Endothelial cell of umbilical vein (primary cell): ENCODE data around the gene TEAD4. TPM values are rescaled to one million over a fixed set of nuclear protein-coding genes. Genes with fewer than 3 reads are reported as not detected.

Experiments
- BruUV-seq: library from RNA; stranded (reverse); fragments of 400-500 nt; replicated peaks from 2 replicates; lab custom pipeline; 2021; lab: Mats Ljungman, UMichigan
- CTCF ChIA-PET: fragments of 300-600, 350-600 bp; sonication (Branson Sonifier 250); formaldehyde crosslinking; loops from one replicate; lab custom pipeline; 2021; ENCODE audit warnings: antibody characterized with exemption, inconsistent platforms; lab: Charles Lee
- POLR2A ChIA-PET: fragments of 300-600, 350-600 bp; sonication (Branson Sonifier 250); formaldehyde crosslinking; loops from one replicate; lab custom pipeline; 2021; ENCODE audit warnings: antibody characterized with exemption, inconsistent platforms; lab: Charles Lee
- DNase-seq: peaks from one replicate; pipeline ENCODE4 v3.0.0-alpha.2; 2011; ENCODE audit warnings: low read depth, low spot score
- FAIRE-seq: peaks from 2 replicates; lab custom pipeline; 2011; peaks lifted over from hg19 to GRCh38; lab: Jason Lieb, UNC
- H2AFZ ChIP-seq: 2 replicates; pipeline ENCODE4 v1.6.0; 2012; ENCODE audit warnings: low read depth, low read length, control low read depth, inconsistent platforms
- H3K27ac ChIP-seq: 2 replicates; pipeline ENCODE4 v1.5.1; 2011; ENCODE audit warnings: low read depth, mild to moderate bottlenecking, control low read depth, low read length, moderate library complexity; ENCODE audit not compliant: insufficient read depth
- H3K27me3 ChIP-seq, 2 experiments: 2 replicates each; pipeline versions ENCODE4 v1.6.0 to v1.6.1; 2011; ENCODE audit warnings: low read length in 2 of 2, mixed read lengths in 1 of 2; ENCODE audit not compliant: control insufficient read depth in 2 of 2, insufficient read depth in 2 of 2
- H3K36me3 ChIP-seq, 2 experiments: 2 replicates in 1 of 2; 3 replicates in 1 of 2; pipeline ENCODE4 v1.5.1; 2011; ENCODE audit warnings: low read length in 2 of 2, mild to moderate bottlenecking in 1 of 2, moderate library complexity in 1 of 2; ENCODE audit not compliant: control insufficient read depth in 2 of 2, insufficient read depth in 2 of 2; ENCODE audit errors: extremely low read depth in 1 of 2
- H3K4me1 ChIP-seq: 3 replicates; pipeline ENCODE4 v1.5.1; 2011; ENCODE audit warnings: mild to moderate bottlenecking, low read length; ENCODE audit not compliant: control insufficient read depth, insufficient read depth; ENCODE audit errors: extremely low read depth
- H3K4me2 ChIP-seq: 2 replicates; pipeline ENCODE4 v1.6.1; 2011; ENCODE audit warnings: low read length, control low read depth, mixed read lengths; ENCODE audit not compliant: insufficient read depth
- H3K4me3 ChIP-seq, 3 experiments: fragments of 200-600 bp in 1 of 3; sonication (generic), shearing (Covaris generic) in 1 of 3; replicated peaks in 1 of 3; 2 replicates each; pipeline ENCODE4 v1.5.1; 2011 to 2016; ENCODE audit warnings: control low read depth in 3 of 3, low read length in 3 of 3, mild to moderate bottlenecking in 2 of 3, inconsistent platforms in 1 of 3, low read depth in 1 of 3, moderate library complexity in 1 of 3; ENCODE audit not compliant: insufficient read depth in 1 of 3
- H3K79me2 ChIP-seq: 2 replicates; pipeline ENCODE4 v1.6.0; 2012; ENCODE audit warnings: low read length, inconsistent platforms; ENCODE audit not compliant: control insufficient read depth, insufficient read depth
- H3K9ac ChIP-seq: replicated peaks from 2 replicates; pipeline ENCODE3; 2011; ENCODE audit warnings: low read length, control low read depth; ENCODE audit not compliant: insufficient read depth; ENCODE audit errors: extremely low read depth
- H3K9me1 ChIP-seq: replicated peaks from 3 replicates; pipeline ENCODE4 v1.6.0; 2011; ENCODE audit warnings: mild to moderate bottlenecking, low read length; ENCODE audit not compliant: control insufficient read depth, insufficient read depth; ENCODE audit errors: extremely low read depth
- H3K9me3 ChIP-seq: replicated peaks from 2 replicates; pipeline ENCODE4 v1.5.1; 2012; ENCODE audit warnings: low read length, inconsistent platforms; ENCODE audit not compliant: control insufficient read depth, insufficient read depth
- H4K20me1 ChIP-seq: replicated peaks from 2 replicates; pipeline ENCODE3; 2011; ENCODE audit warnings: mild to moderate bottlenecking, low read length; ENCODE audit not compliant: control insufficient read depth, insufficient read depth; ENCODE audit errors: extremely low read depth
- EZH2 ChIP-seq: IDR thresholded peaks from 2 replicates; pipeline ENCODE4 v1.6.1; 2012; ENCODE audit warnings: borderline replicate concordance, low read depth, mild to moderate bottlenecking, moderate library complexity, low read length, inconsistent platforms; ENCODE audit not compliant: severe bottlenecking
- FOS ChIP-seq: IDR thresholded peaks from 2 replicates; pipeline ENCODE4 v1.6.1; 2011; ENCODE audit warnings: mild to moderate bottlenecking, low read length, moderate library complexity, borderline replicate concordance; ENCODE audit not compliant: insufficient read depth
- GATA2 ChIP-seq: IDR thresholded peaks from 2 replicates; pipeline ENCODE4 v1.7.0; 2011; ENCODE audit warnings: low read depth, mild to moderate bottlenecking, moderate library complexity, mixed read lengths, low read length; ENCODE audit not compliant: insufficient read length, insufficient read depth
- JUN ChIP-seq: IDR thresholded peaks from 2 replicates; pipeline ENCODE4 v1.6.1; 2011; ENCODE audit warnings: borderline replicate concordance, low read depth; ENCODE audit not compliant: insufficient read length, insufficient read depth
- MYC ChIP-seq: IDR thresholded peaks from one replicate; pipeline ENCODE4 v1.6.1; 2011; ENCODE audit warnings: mild to moderate bottlenecking, low read depth, low read length
- POLR2A ChIP-seq: IDR thresholded peaks from 2 replicates; pipeline ENCODE4 v1.6.1; 2012; ENCODE audit warnings: low read depth, mild to moderate bottlenecking, control low read depth, low read length
- POLR2AphosphoS5 ChIP-seq: IDR thresholded peaks from 2 replicates; pipeline ENCODE4 v1.6.1; 2012; ENCODE audit warnings: low read depth, mild to moderate bottlenecking, control low read depth, low read length, moderate library complexity; ENCODE audit not compliant: insufficient read depth
- dilution Hi-C: fragments of 300-500 bp; cut with MboI; formaldehyde crosslinking; loops from one replicate; pipeline ENCODE4 v1.15.0; 2019; ENCODE audit warnings: low sequenced_read_pairs; ENCODE audit not compliant: extremely low pct_ligation_motif_present
- intact Hi-C: fragments of 100-400 bp; cut with micrococcal nuclease; formaldehyde crosslinking; loops from one replicate; pipeline ENCODE4 v1.10.0; 2022
- polyA plus RNA-seq, 4 experiments: library from polyadenylated mRNA; depleted of rRNA in 3 of 4; stranded (reverse) in 3 of 4; unstranded in 1 of 4; fragments of >200 nt; gene quantifications; 2 replicates each; pipeline versions ENCODE4 v1.2.1 to v1.2.3, GENCODE V29; 2011 to 2012; ENCODE audit warnings: missing spikeins in 1 of 4
- total RNA-seq: library from RNA; stranded (reverse); gene quantifications from 2 replicates; pipeline ENCODE4 v1.2.3, GENCODE V29; 2021
- TF ChIP-seq, protein P1 (sequence below), 2 donors: IDR thresholded peaks; 1 replicate in 1 of 2; 2 replicates in 1 of 2; pipeline ENCODE4 v1.5.1; 2011; ENCODE audit warnings: low read length in 2 of 2, mild to moderate bottlenecking in 2 of 2, moderate library complexity in 2 of 2, control low read depth in 1 of 2, inconsistent platforms in 1 of 2, low read depth in 1 of 2; ENCODE audit not compliant: insufficient read depth in 1 of 2; ENCODE audit errors: extremely low read depth in 1 of 2
- TF ChIP-seq, protein P2 (sequence below): IDR thresholded peaks from 2 replicates; pipeline ENCODE4 v1.6.1; 2011; ENCODE audit not compliant: insufficient read depth, insufficient read length

Gene TEAD4
- total and polyA plus RNA-seq, 2 donors (not counting 3 experiments of a cell fraction or from before 2014, with no cell fraction given): 34.4 to 46.0 TPM

DNA sequence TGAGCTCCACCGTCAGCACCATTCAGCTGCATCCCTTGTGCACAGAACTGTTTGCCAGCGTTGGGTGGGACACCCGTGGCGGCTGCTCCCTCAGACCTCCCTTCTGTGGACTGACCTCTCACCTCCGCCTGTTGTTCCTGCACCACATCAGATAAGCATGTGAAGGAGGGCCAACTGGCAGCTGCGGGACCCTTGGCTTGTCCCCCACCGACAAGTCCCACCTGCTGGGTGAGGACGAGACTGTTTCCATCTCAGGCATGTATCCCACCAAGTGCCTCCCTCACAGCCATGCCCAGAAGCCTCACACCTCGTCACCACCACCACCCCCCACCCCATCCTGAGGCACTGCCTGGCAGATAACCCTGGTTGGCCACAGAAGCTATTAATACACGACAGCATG is 18.6 kb upstream of the TEAD4 start:
- Histone ChIP-seq H3K9me1 (no peaks in the 10 kb centered on the region), H3K4me1 (peaks cover 3% of the 10 kb centered on the region), H3K9me3 (no peaks in the 10 kb centered on the region), H3K4me2 (no peak overlapping the region), H3K4me3 (no peak overlapping the region), H3K27me3 (no peaks in the 10 kb centered on the region), H3K9ac (no peak overlapping the region), H3K79me2 (no peaks in the 10 kb centered on the region), H4K20me1 (no peaks in the 10 kb centered on the region), H3K27ac (no peak overlapping the region), H3K36me3 (peaks cover 5 to 18% of the 10 kb centered on the region in 2 experiments), H2AFZ (no peak overlapping the region)
- dilution Hi-C loops: no loop called here
- POLR2A ChIA-PET: interaction anchor here (0.5 kb wide), 1 partner anchor 103 kb away, joined by 4 read pairs; no protein-coding TSS in a partner anchor
- FAIRE-seq: no peak
- TF ChIP-seq, protein P1, sequence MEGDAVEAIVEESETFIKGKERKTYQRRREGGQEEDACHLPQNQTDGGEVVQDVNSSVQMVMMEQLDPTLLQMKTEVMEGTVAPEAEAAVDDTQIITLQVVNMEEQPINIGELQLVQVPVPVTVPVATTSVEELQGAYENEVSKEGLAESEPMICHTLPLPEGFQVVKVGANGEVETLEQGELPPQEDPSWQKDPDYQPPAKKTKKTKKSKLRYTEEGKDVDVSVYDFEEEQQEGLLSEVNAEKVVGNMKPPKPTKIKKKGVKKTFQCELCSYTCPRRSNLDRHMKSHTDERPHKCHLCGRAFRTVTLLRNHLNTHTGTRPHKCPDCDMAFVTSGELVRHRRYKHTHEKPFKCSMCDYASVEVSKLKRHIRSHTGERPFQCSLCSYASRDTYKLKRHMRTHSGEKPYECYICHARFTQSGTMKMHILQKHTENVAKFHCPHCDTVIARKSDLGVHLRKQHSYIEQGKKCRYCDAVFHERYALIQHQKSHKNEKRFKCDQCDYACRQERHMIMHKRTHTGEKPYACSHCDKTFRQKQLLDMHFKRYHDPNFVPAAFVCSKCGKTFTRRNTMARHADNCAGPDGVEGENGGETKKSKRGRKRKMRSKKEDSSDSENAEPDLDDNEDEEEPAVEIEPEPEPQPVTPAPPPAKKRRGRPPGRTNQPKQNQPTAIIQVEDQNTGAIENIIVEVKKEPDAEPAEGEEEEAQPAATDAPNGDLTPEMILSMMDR (IDR thresholded peaks at IDR 0.05; ENCODE audit: extremely low read depth in 1 of 2, insufficient read depth in 1 of 2, low read depth in 1 of 2, low read length in 2 of 2): no peak
- TF ChIP-seq EZH2: no peak
- no peak for TF ChIP-seq MYC
- intact Hi-C loops: loop anchor here (5.0 kb wide), 1 partner anchor 92 kb away; no protein-coding TSS in a partner anchor
- CTCF ChIA-PET: interaction anchor here (0.9 to 1.6 kb wide), 2 partner anchors 87 to 94 kb away, joined by 3 to 10 read pairs; no protein-coding TSS in a partner anchor
- no TSS peak for BruUV-seq
- DNase-seq: no peak

DNA sequence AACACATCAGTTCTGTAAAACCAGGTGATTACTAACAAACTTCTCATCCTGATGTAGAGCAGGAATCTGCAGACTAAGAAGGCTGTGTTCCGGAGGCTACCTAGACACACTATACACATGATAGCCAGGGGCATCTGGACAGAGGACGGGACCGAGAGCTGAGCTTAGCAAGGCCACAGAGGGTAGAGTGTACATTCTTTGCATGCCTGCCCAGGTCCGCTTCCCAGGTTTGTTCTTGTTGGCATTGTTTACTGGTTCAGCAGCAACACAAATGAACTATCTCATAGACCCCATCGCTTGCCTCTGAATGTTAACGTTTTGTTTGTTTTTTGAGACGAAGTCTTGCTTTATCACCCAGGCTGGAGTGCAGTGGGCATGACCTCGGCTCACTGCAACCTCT is 17.7 kb upstream of the TEAD4 start:
- Histone ChIP-seq H3K9me3 (no peaks in the 10 kb centered on the region), H2AFZ (no peak overlapping the region), H3K27me3 (no peaks in the 10 kb centered on the region), H3K4me1 (peaks cover 3% of the 10 kb centered on the region), H3K4me2 (no peak overlapping the region), H3K36me3 (peaks cover 5 to 18% of the 10 kb centered on the region in 2 experiments), H3K27ac (no peak overlapping the region), H3K9me1 (no peaks in the 10 kb centered on the region), H4K20me1 (no peaks in the 10 kb centered on the region), H3K79me2 (no peaks in the 10 kb centered on the region), H3K4me3 (no peak overlapping the region), H3K9ac (no peak overlapping the region)
- TF ChIP-seq, protein P1 (IDR thresholded peaks at IDR 0.05; ENCODE audit: extremely low read depth in 1 of 2, insufficient read depth in 1 of 2, low read depth in 1 of 2, low read length in 2 of 2): no peak
- no peak for TF ChIP-seq GATA2
- TF ChIP-seq FOS: no peak
- no peak for TF ChIP-seq JUN
- no peak for TF ChIP-seq MYC
- TF ChIP-seq, protein P2, sequence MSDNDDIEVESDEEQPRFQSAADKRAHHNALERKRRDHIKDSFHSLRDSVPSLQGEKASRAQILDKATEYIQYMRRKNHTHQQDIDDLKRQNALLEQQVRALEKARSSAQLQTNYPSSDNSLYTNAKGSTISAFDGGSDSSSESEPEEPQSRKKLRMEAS: no peak
- TF ChIP-seq POLR2AphosphoS5: no peak
- no peak for TF ChIP-seq POLR2A
- TF ChIP-seq EZH2: no peak
- dilution Hi-C loops (no loop called here), intact Hi-C loops (loop anchor here (5.0 kb wide), 1 partner anchor 91 kb away; no protein-coding TSS in a partner anchor)
- peak; percentile 21 for FAIRE-seq
- ChIA-PET CTCF (interaction anchor here (1.0 to 1.5 kb wide), 2 partner anchors 31 to 96 kb away, joined by 3 read pairs; no protein-coding TSS in a partner anchor), POLR2A (no interaction called here)
- no peak for DNase-seq
- BruUV-seq: no TSS peak
